ENCODE data around the gene SLC8B1. TPM values are rescaled to one million over a fixed set of nuclear protein-coding genes. Genes with fewer than 3 reads are reported as not detected.

SLC8B1 gene
- total RNA-seq, 1 experiment from 2014 or later, result 30.9 TPM

- H3K27ac ChIP-seq (ENCODE audit: low read depth, low read length), result no peak overlapping the region
- no peaks in the 10 kb centered on the region for H3K27me3 ChIP-seq (ENCODE audit: insufficient read depth, low read length)
- no peaks in the 10 kb centered on the region for H3K4me1 ChIP-seq (ENCODE audit: control insufficient read depth in 1 of 2, insufficient read depth in 2 of 2, low read length in 2 of 2)
- H3K9me2 ChIP-seq (ENCODE audit: insufficient read depth), result no peaks in the 10 kb centered on the region
- intact Hi-C loops (cut with micrococcal nuclease), result no loop called here
- H3K36me3 ChIP-seq (ENCODE audit: control insufficient read depth in 1 of 2, insufficient read depth in 2 of 2, low read length in 2 of 2), result peaks cover 0 to 5% of the 10 kb centered on the region in 2 experiments; a peak in 1 of 4 replicates
- no peak overlapping the region for H3K4me2 ChIP-seq (ENCODE audit: low read length)
- ChIA-PET POLR2A (no interaction called here), CTCF (no interaction called here), RAD21 (ENCODE audit: low non-redundant PET in 1 of 2, low total read pairs in 2 of 2, uncharacterized antibody in 2 of 2, unreplicated experiment in 2 of 2) (no interaction called here)
- DNase-seq (ENCODE audit: low read depth, low spot score), result no peak
- H3K9me3 ChIP-seq (ENCODE audit: control insufficient read depth in 1 of 2, insufficient read depth in 1 of 2, low read depth in 1 of 2, low read length in 2 of 2), result no peaks in the 10 kb centered on the region
- H2AFZ ChIP-seq (ENCODE audit: low read depth, low read length, poor library complexity, severe bottlenecking), result no peak overlapping the region
- TF ChIP-seq ELF1 (IDR thresholded peaks at IDR 0.05; ENCODE audit: borderline replicate concordance, low read depth) (no peak), EZH2 (IDR thresholded peaks at IDR 0.05) (no peak), SP1 (IDR thresholded peaks at IDR 0.05; ENCODE audit: low read depth) (no peak), POLR2AphosphoS5 (IDR thresholded peaks at IDR 0.05; ENCODE audit: low read depth, low read length) (no peak), CBX3 (IDR thresholded peaks at IDR 0.05; ENCODE audit: low read depth) (no peak), POLR2A (IDR thresholded peaks at IDR 0.05; ENCODE audit: borderline replicate concordance, extremely low read depth, insufficient read depth, insufficient read length) (no peak), RAD21 (IDR thresholded peaks at IDR 0.05; ENCODE audit: low read depth) (no peak), JUND (IDR thresholded peaks at IDR 0.05) (no peak), EGR1 (IDR thresholded peaks at IDR 0.05; ENCODE audit: low read depth) (no peak)
- no peaks in the 10 kb centered on the region for H4K20me1 ChIP-seq (ENCODE audit: insufficient read depth)
- H3K79me2 ChIP-seq (ENCODE audit: insufficient read depth, low read length), result no peaks in the 10 kb centered on the region
- no TSS peak for BruUV-seq (replicated peaks)
- ATAC-seq, result no peak
- H3K9ac ChIP-seq (ENCODE audit: low read length), result no peak overlapping the region
- H3K4me3 ChIP-seq (replicated peaks in 1 of 2; ENCODE audit: low read depth in 1 of 2, low read length in 2 of 2), result no peak overlapping the region
These were observed 56.8 kb downstream of the SLC8B1 start for GRCh38 chr12:113278141-113278540.

- Histone ChIP-seq H3K79me2 (ENCODE audit: insufficient read depth, low read length) (no peaks in the 10 kb centered on the region), H3K9me3 (ENCODE audit: control insufficient read depth in 1 of 2, insufficient read depth in 1 of 2, low read depth in 1 of 2, low read length in 2 of 2) (no peaks in the 10 kb centered on the region), H3K4me2 (ENCODE audit: low read length) (no peak overlapping the region), H3K36me3 (ENCODE audit: control insufficient read depth in 1 of 2, insufficient read depth in 2 of 2, low read length in 2 of 2) (peaks cover 0 to 5% of the 10 kb centered on the region in 2 experiments; a peak in 1 of 4 replicates), H3K9me2 (ENCODE audit: insufficient read depth) (no peaks in the 10 kb centered on the region), H3K4me1 (ENCODE audit: control insufficient read depth in 1 of 2, insufficient read depth in 2 of 2, low read length in 2 of 2) (no peaks in the 10 kb centered on the region), H2AFZ (ENCODE audit: low read depth, low read length, poor library complexity, severe bottlenecking) (no peak overlapping the region), H3K27ac (ENCODE audit: low read depth, low read length) (no peak overlapping the region), H3K4me3 (replicated peaks in 1 of 2; ENCODE audit: low read depth in 1 of 2, low read length in 2 of 2) (no peak overlapping the region), H3K9ac (ENCODE audit: low read length) (no peak overlapping the region), H3K27me3 (ENCODE audit: insufficient read depth, low read length) (no peaks in the 10 kb centered on the region), H4K20me1 (ENCODE audit: insufficient read depth) (no peaks in the 10 kb centered on the region)
- ATAC-seq (no peak), DNase-seq (ENCODE audit: low read depth, low spot score) (no peak)
- POLR2A ChIA-PET, result no interaction called here
- RAD21 ChIA-PET (ENCODE audit: low non-redundant PET in 1 of 2, low total read pairs in 2 of 2, uncharacterized antibody in 2 of 2, unreplicated experiment in 2 of 2), result no interaction called here
- CTCF ChIA-PET, result no interaction called here
- TF ChIP-seq ZBTB33 (IDR thresholded peaks at IDR 0.05; ENCODE audit: extremely low read depth, insufficient replicate concordance, low read length) (no peak), ZNF274 (IDR thresholded peaks at IDR 0.05; ENCODE audit: low read depth, low read length) (no peak), EGR1 (IDR thresholded peaks at IDR 0.05; ENCODE audit: low read depth) (no peak), ELF1 (IDR thresholded peaks at IDR 0.05; ENCODE audit: borderline replicate concordance, low read depth) (no peak), FOSL1 (IDR thresholded peaks at IDR 0.05; ENCODE audit: low read depth) (no peak), SP1 (IDR thresholded peaks at IDR 0.05; ENCODE audit: low read depth) (no peak), ATF3 (IDR thresholded peaks at IDR 0.05) (no peak), JUND (IDR thresholded peaks at IDR 0.05) (no peak), POLR2A (IDR thresholded peaks at IDR 0.05; ENCODE audit: borderline replicate concordance, extremely low read depth, insufficient read depth, insufficient read length) (no peak), RAD21 (IDR thresholded peaks at IDR 0.05; ENCODE audit: low read depth) (no peak), POLR2AphosphoS5 (IDR thresholded peaks at IDR 0.05; ENCODE audit: low read depth, low read length) (no peak), MAX (IDR thresholded peaks at IDR 0.05) (no peak), CTCF (IDR thresholded peaks at IDR 0.05 in 2 of 3, conservative IDR thresholded peaks at IDR 0.05 in 1 of 3; ENCODE audit: borderline replicate concordance in 1 of 3, insufficient read depth in 1 of 3, low read depth in 2 of 3, low read length in 2 of 3) (no peak)
- no TSS peak for BruUV-seq (replicated peaks)
- intact Hi-C loops (cut with micrococcal nuclease), result no loop called here
These were observed 57.4 kb downstream of the SLC8B1 start for GRCh38 chr12:113277511-113277910.
